Vagina (tissue), 2 donors: Measurements from ENCODE around the gene BBS4. TPM values are rescaled to one million over a fixed set of nuclear protein-coding genes. Genes with fewer than 3 reads are reported as not detected.
"Not testable (repeated sequence)": the region's sequence is repeated elsewhere in the genome, so short reads cannot be mapped to it uniquely, and the experiment has no call there.

Source experiments
- DNase-seq, 2 donors: peaks; one replicate each; pipeline ENCODE4 v3.0.0-alpha.2; 2017; ENCODE audit errors: extremely low spot score in 2 of 2
- H3K27ac ChIP-seq: fragments of 200-600 bp; sonication (generic); one replicate; pipeline ENCODE4 v1.5.1; 2019
- H3K27me3 ChIP-seq: fragments of 200-600 bp; sonication (generic); one replicate; pipeline ENCODE4 v1.5.1; 2019
- H3K36me3 ChIP-seq, 2 donors: fragments of 200-600 bp; sonication (generic); one replicate each; pipeline ENCODE4 v1.5.1; 2017 to 2019
- H3K4me1 ChIP-seq: fragments of 200-600 bp; sonication (generic); one replicate; pipeline ENCODE4 v1.5.1; 2019
- H3K4me3 ChIP-seq, 2 donors: fragments of 200-600 bp; sonication (generic); 1 replicate in 1 of 2; 2 replicates in 1 of 2; pipeline ENCODE4 v1.5.1; 2016 to 2019
- H3K9me3 ChIP-seq: fragments of 200-600 bp; sonication (generic); one replicate; pipeline ENCODE4 v1.5.1; 2019
- CTCF ChIP-seq, 3 experiments: fragments of 450-650 bp in 2 of 3; fragments of 200-600 bp in 1 of 3; sonication (generic) in 1 of 3; IDR thresholded peaks; one replicate each; pipeline ENCODE4 v1.5.1; 2017 to 2019; ENCODE audit warnings: antibody characterized with exemption in 3 of 3, mild to moderate bottlenecking in 2 of 3, moderate library complexity in 2 of 3
- POLR2A ChIP-seq, 2 donors: fragments of 450-650 bp; IDR thresholded peaks; one replicate each; pipeline ENCODE4 v1.6.1; 2017; ENCODE audit warnings: antibody characterized with exemption in 2 of 2, mild to moderate bottlenecking in 2 of 2, moderate library complexity in 2 of 2
- POLR2AphosphoS5 ChIP-seq, 2 donors: sonication (generic); formaldehyde crosslinking; IDR thresholded peaks; one replicate each; pipeline ENCODE4 v1.9.0; 2017; ENCODE audit warnings: antibody characterized with exemption in 2 of 2, mild to moderate bottlenecking in 2 of 2, low read depth in 1 of 2; ENCODE audit not compliant: insufficient read depth in 1 of 2
- intact Hi-C: fragments of 100-400 bp; cut with DNase I; formaldehyde crosslinking; loops from one replicate; pipeline ENCODE4 v1.15.1; 2023
- total RNA-seq: library from RNA; depleted of rRNA; stranded (reverse); fragments of >200 nt; gene quantifications from one replicate; pipeline ENCODE4 v1.2.3, GENCODE V29; 2016

The BBS4 gene
- total RNA-seq, 1 donor from 2014 or later: 37.1 TPM

GRCh38 chr15:72725446-72725845 lies 39.4 kb downstream of the BBS4 start:
- no peaks in the 10 kb centered on the region for H3K27me3 ChIP-seq
- no peaks in the 10 kb centered on the region for H3K4me1 ChIP-seq
- intact Hi-C loops: no loop called here
- TF ChIP-seq POLR2A (IDR thresholded peaks at IDR 0.05) (no peak), CTCF (IDR thresholded peaks at IDR 0.05) (no peak), POLR2AphosphoS5 (IDR thresholded peaks at IDR 0.05; ENCODE audit: insufficient read depth in 1 of 2, low read depth in 1 of 2) (no peak)
- no peak for DNase-seq
- no peaks in the 10 kb centered on the region for H3K36me3 ChIP-seq
- H3K9me3 ChIP-seq: no peaks in the 10 kb centered on the region
- no peak overlapping the region for H3K4me3 ChIP-seq
- H3K27ac ChIP-seq: no peak overlapping the region

GRCh38 chr15:72725851-72726250 lies 39.8 kb downstream of the BBS4 start:
- DNase-seq, intact Hi-C loops: not testable (repeated sequence)

GRCh38 chr15:72727154-72727553 lies 41.1 kb downstream of the BBS4 start:
- Histone ChIP-seq H3K27ac (no peak overlapping the region), H3K27me3 (no peaks in the 10 kb centered on the region), H3K4me3 (no peak overlapping the region), H3K9me3 (no peaks in the 10 kb centered on the region), H3K4me1 (no peaks in the 10 kb centered on the region), H3K36me3 (peaks cover 0 to 12% of the 10 kb centered on the region in 2 donors)
- no peak for TF ChIP-seq POLR2A (IDR thresholded peaks at IDR 0.05)
- TF ChIP-seq CTCF (IDR thresholded peaks at IDR 0.05): no peak
- no peak for TF ChIP-seq POLR2AphosphoS5 (IDR thresholded peaks at IDR 0.05; ENCODE audit: insufficient read depth in 1 of 2, low read depth in 1 of 2)
- intact Hi-C loops: no loop called here
- DNase-seq: no peak

More at GRCh38 chr15:72725851-72726250, 39.8 kb downstream of the BBS4 start:
- H3K36me3 ChIP-seq, H3K27ac ChIP-seq, H3K27me3 ChIP-seq, H3K4me3 ChIP-seq, H3K9me3 ChIP-seq, H3K4me1 ChIP-seq: not testable (repeated sequence)

GRCh38 chr15:72728249-72728648 lies 42.2 kb downstream of the BBS4 start:
- DNase-seq, H3K9me3 ChIP-seq, H3K4me1 ChIP-seq, H3K27me3 ChIP-seq, intact Hi-C loops, H3K4me3 ChIP-seq, H3K27ac ChIP-seq: not testable (repeated sequence)
- peaks cover 0 to 18% of the 10 kb centered on the region in 2 donors for H3K36me3 ChIP-seq

GRCh38 chr15:72728821-72729220 lies 42.8 kb downstream of the BBS4 start:
- H3K36me3 ChIP-seq: peaks cover 0 to 21% of the 10 kb centered on the region in 2 donors
- TF ChIP-seq POLR2A (IDR thresholded peaks at IDR 0.05) (no peak), CTCF (IDR thresholded peaks at IDR 0.05) (no peak), POLR2AphosphoS5 (IDR thresholded peaks at IDR 0.05; ENCODE audit: insufficient read depth in 1 of 2, low read depth in 1 of 2) (no peak)
- DNase-seq: no peak
- no peaks in the 10 kb centered on the region for H3K27me3 ChIP-seq
- no peaks in the 10 kb centered on the region for H3K9me3 ChIP-seq
- H3K27ac ChIP-seq: no peak overlapping the region
- H3K4me1 ChIP-seq: no peaks in the 10 kb centered on the region
- no peak overlapping the region for H3K4me3 ChIP-seq
- intact Hi-C loops: no loop called here

DNA sequence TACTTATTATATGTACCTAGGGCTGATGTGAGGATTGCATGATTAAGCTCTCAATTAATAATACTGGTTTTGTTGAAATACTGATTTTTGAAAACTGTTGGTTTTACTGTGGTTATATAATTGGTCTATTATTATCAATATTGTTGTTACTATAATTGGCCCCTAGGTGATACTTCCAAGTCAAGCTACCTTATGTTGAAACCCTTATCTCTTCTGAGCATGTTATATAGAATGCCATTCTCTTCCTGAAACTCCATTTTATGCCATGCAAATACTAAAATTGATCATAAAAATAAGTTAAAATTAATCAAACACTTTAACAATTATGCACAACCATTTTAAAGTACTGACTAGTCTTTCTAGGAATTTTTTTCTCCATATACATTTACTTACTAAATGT lies 46.1 kb downstream of the BBS4 start:
- no peak for DNase-seq
- intact Hi-C loops: no loop called here
- H3K27me3 ChIP-seq: no peaks in the 10 kb centered on the region
- peaks cover 0 to 36% of the 10 kb centered on the region in 2 donors for H3K36me3 ChIP-seq
- no peak for TF ChIP-seq POLR2A (IDR thresholded peaks at IDR 0.05)
- no peak for TF ChIP-seq CTCF (IDR thresholded peaks at IDR 0.05)
- TF ChIP-seq POLR2AphosphoS5 (IDR thresholded peaks at IDR 0.05; ENCODE audit: insufficient read depth in 1 of 2, low read depth in 1 of 2): no peak
- no peak overlapping the region for H3K27ac ChIP-seq
- no peaks in the 10 kb centered on the region for H3K9me3 ChIP-seq
- no peaks in the 10 kb centered on the region for H3K4me1 ChIP-seq
- no peak overlapping the region for H3K4me3 ChIP-seq
